HepG2 (cell line): ENCODE measurements around the gene CCDC121. TPM values are rescaled to one million over a fixed set of nuclear protein-coding genes. Genes with fewer than 3 reads are reported as not detected.

Experiments used
- ATF1 ChIP-seq: IDR thresholded peaks from 2 replicates; pipeline ENCODE4 v1.6.1; 2016; ENCODE audit warnings: mild to moderate bottlenecking, control low read depth
- CCAR2 ChIP-seq: fragments of 200-400 bp; formaldehyde crosslinking; optimal IDR thresholded peaks from 2 replicates; pipeline ENCODE3; 2018; ENCODE audit warnings: low read depth, mild to moderate bottlenecking, low read length, moderate library complexity
- FLYWCH1 ChIP-seq: sonication (generic); formaldehyde crosslinking; IDR thresholded peaks from 2 replicates; pipeline ENCODE4 v1.8.1; 2023; ENCODE audit warnings: mild to moderate bottlenecking, missing genetic modification reagents
- FOXM1 ChIP-seq: sonication (generic); formaldehyde crosslinking; IDR thresholded peaks from 2 replicates; pipeline ENCODE4 v1.5.0; 2020; ENCODE audit warnings: missing genetic modification reagents
- HHEX ChIP-seq: IDR thresholded peaks from 2 replicates; pipeline ENCODE4 v1.6.1; 2016; ENCODE audit warnings: control low read depth
- HINFP ChIP-seq: sonication (generic); formaldehyde crosslinking; IDR thresholded peaks from 2 replicates; pipeline ENCODE4 v1.4.0; 2020; ENCODE audit warnings: low read depth, mild to moderate bottlenecking, missing genetic modification reagents
- ISL2 ChIP-seq: sonication (generic); formaldehyde crosslinking; IDR thresholded peaks from 2 replicates; pipeline ENCODE4 v1.5.0; 2020; ENCODE audit warnings: missing genetic modification reagents
- NFKB2 ChIP-seq: sonication (generic); formaldehyde crosslinking; IDR thresholded peaks from 2 replicates; pipeline ENCODE4 v1.4.0; 2020; ENCODE audit warnings: missing genetic modification reagents, borderline replicate concordance
- ZFP36L1 ChIP-seq: sonication (generic); formaldehyde crosslinking; IDR thresholded peaks from 2 replicates; pipeline ENCODE4 v1.8.0; 2022; ENCODE audit warnings: mild to moderate bottlenecking, missing genetic modification reagents, moderate library complexity
- ZMAT5 ChIP-seq: sonication (generic); formaldehyde crosslinking; IDR thresholded peaks from 2 replicates; pipeline ENCODE4 v1.5.0; 2020; ENCODE audit warnings: mild to moderate bottlenecking, low read depth, missing genetic modification reagents, borderline replicate concordance
- ZNF136 ChIP-seq: sonication (generic); formaldehyde crosslinking; IDR thresholded peaks from 2 replicates; pipeline ENCODE4 v1.8.1; 2022; ENCODE audit warnings: low read depth, mild to moderate bottlenecking, moderate library complexity, missing genetic modification reagents
- ZNF296 ChIP-seq: sonication (generic); formaldehyde crosslinking; conservative IDR thresholded peaks from 2 replicates; pipeline ENCODE4 v1.5.0; 2020; ENCODE audit warnings: mild to moderate bottlenecking, missing genetic modification reagents
- ZNF44 ChIP-seq: sonication (generic); formaldehyde crosslinking; IDR thresholded peaks from 2 replicates; pipeline ENCODE4 v1.5.1; 2020; ENCODE audit warnings: mild to moderate bottlenecking, missing genetic modification reagents
- ZNF543 ChIP-seq: sonication (generic); formaldehyde crosslinking; IDR thresholded peaks from 2 replicates; pipeline ENCODE4 v1.4.0; 2020; ENCODE audit warnings: mild to moderate bottlenecking, missing genetic modification reagents
- ZNF547 ChIP-seq: sonication (generic); formaldehyde crosslinking; IDR thresholded peaks from 2 replicates; pipeline ENCODE4 v1.5.1; 2020; ENCODE audit warnings: mild to moderate bottlenecking, missing genetic modification reagents
- ZNF816 ChIP-seq: sonication (generic); formaldehyde crosslinking; IDR thresholded peaks from 2 replicates; pipeline ENCODE4 v1.8.0; 2022; ENCODE audit warnings: missing genetic modification reagents, mild to moderate bottlenecking, borderline replicate concordance
- polyA plus RNA-seq, 8 experiments: library from polyadenylated mRNA; depleted of rRNA in 3 of 8; stranded (reverse) in 7 of 8; unstranded in 1 of 8; fragments of >200 nt; fragmentation: Illumina TruSeq in 4 of 8; extraction: Trizol in 4 of 8; gene quantifications; 2 replicates each; pipeline versions ENCODE4 v1.2.1 to v1.2.3, GENCODE V29; 2011 to 2016; ENCODE audit warnings: low read depth in 4 of 8, missing spikeins in 1 of 8, mixed read lengths in 1 of 8; ENCODE audit not compliant: insufficient read depth in 1 of 8
- total RNA-seq, 5 experiments: library from RNA; depleted of rRNA; stranded (reverse); fragments of >200 nt; fragmentation: Illumina TruSeq; extraction: Trizol; gene quantifications; 2 replicates each; pipeline ENCODE4 v1.2.3, GENCODE V29; 2016; ENCODE audit warnings: low read depth in 1 of 5
- TF ChIP-seq, protein P1 (sequence below), 2 experiments: sonication (generic) in 1 of 2; formaldehyde crosslinking in 1 of 2; IDR thresholded peaks; 2 replicates each; pipeline versions ENCODE4 v1.6.1 to v1.9.0; 2014 to 2022; ENCODE audit warnings: antibody characterized with exemption in 1 of 2, borderline replicate concordance in 1 of 2, inconsistent platforms in 1 of 2, low read depth in 1 of 2, missing genetic modification reagents in 1 of 2

Gene CCDC121
- total and polyA plus RNA-seq, 2 of the 13 experiments (the other 11 are each of a cell fraction or from before 2014, with no cell fraction given) = 1.9 to 3.0 TPM

GRCh38 chr2:27628767-27629709 is at the start of gene CCDC121, which contains the start of gene GPN1 (continued):
- TF ChIP-seq, protein P1, sequence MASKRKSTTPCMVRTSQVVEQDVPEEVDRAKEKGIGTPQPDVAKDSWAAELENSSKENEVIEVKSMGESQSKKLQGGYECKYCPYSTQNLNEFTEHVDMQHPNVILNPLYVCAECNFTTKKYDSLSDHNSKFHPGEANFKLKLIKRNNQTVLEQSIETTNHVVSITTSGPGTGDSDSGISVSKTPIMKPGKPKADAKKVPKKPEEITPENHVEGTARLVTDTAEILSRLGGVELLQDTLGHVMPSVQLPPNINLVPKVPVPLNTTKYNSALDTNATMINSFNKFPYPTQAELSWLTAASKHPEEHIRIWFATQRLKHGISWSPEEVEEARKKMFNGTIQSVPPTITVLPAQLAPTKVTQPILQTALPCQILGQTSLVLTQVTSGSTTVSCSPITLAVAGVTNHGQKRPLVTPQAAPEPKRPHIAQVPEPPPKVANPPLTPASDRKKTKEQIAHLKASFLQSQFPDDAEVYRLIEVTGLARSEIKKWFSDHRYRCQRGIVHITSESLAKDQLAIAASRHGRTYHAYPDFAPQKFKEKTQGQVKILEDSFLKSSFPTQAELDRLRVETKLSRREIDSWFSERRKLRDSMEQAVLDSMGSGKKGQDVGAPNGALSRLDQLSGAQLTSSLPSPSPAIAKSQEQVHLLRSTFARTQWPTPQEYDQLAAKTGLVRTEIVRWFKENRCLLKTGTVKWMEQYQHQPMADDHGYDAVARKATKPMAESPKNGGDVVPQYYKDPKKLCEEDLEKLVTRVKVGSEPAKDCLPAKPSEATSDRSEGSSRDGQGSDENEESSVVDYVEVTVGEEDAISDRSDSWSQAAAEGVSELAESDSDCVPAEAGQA (IDR thresholded peaks at IDR 0.05; ENCODE audit: low read depth) = peak; percentile 72
- TF ChIP-seq, protein P1 (CRISPR knock-in tag; IDR thresholded peaks at IDR 0.05; ENCODE audit: borderline replicate concordance) = no peak
- TF ChIP-seq ISL2 (peak; percentile 63; the same call in 1 of the 2 replicates), ZNF543 (peak; percentile 52; the same call in 1 of the 2 replicates), HHEX (CRISPR knock-in tag) (no peak), ZNF816 (CRISPR knock-in tag) (0 out of 2 replicates have a peak, but pooled peaks have one; percentile 65), NFKB2 (CRISPR knock-in tag) (peak; percentile 93; the same call in 1 of the 2 replicates), FOXM1 (CRISPR knock-in tag) (no peak), HINFP (CRISPR knock-in tag) (peak; percentile 95; the same call in 1 of the 2 replicates), ZNF547 (CRISPR knock-in tag) (peak; percentile 76), FLYWCH1 (no peak), ZNF296 (CRISPR knock-in tag) (no peak), CCAR2 (no peak), ZFP36L1 (no peak), ZNF136 (CRISPR knock-in tag) (no peak; the same call in 1 of the 2 replicates), ATF1 (CRISPR knock-in tag) (peak; percentile 75), ZMAT5 (CRISPR knock-in tag) (no peak), ZNF44 (CRISPR knock-in tag) (peak; percentile 57)
